ENCODE measurements around the gene ZDHHC24.
A peak's percentile ranks its signal among the peaks of the same experiment; 100 is the strongest.

Gene ZDHHC24

DNA sequence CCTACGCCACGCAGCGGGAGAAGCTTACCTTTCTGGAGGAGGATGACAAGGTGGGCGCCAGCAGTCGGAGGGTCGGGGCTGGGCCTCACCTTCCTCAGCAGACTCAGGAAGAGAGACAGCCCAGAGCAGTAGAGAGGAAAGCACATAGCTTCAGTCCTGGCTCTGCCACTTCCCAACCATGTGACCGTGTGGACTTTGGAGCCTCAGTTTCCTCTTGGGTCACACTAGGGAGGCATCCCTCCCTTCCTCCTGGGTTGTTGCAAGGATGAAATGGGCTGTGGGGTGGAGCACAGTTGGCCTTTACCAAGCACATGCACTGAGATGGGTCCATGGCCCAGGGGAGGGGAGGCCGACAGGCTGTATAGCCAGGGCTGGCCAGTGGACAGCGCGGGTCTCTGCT is 52.7 kb downstream of the ZDHHC24 start:
- FAIRE-seq, result no peak

DNA sequence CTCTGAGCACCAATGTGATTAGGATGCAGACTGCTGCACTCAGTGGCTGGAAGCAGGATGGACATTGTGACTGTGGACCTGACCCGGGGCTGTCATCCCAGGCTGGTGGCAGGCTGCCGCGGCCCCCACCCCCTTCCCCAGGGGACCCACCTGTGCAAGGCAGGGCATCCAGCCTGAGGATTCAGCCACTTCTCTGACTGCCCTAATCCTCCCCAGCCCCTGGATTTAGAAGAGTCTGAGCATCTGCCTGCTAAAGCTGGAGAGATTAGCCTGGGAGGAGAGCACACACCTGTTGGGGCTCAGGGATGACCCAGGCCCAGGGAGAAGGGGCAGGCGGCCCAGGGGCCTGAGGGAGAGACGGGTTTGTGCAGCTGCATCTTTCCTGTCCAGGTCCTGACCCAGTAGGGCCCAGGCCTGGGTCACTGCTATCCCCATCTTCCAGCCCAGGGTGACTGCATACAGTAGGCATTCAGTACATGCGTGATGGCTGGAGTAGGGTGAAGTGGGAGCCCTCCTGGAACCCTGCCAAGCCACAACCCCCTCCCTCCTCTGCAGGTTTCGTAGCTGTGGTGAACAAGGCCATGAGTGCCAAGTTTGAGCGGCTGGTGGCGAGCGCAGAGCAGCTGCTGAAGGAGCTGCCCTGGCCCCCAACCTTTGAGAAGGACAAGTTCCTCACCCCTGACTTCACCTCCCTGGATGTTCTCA is 53.5 kb downstream of the ZDHHC24 start:
- FAIRE-seq, result no peak

DNA sequence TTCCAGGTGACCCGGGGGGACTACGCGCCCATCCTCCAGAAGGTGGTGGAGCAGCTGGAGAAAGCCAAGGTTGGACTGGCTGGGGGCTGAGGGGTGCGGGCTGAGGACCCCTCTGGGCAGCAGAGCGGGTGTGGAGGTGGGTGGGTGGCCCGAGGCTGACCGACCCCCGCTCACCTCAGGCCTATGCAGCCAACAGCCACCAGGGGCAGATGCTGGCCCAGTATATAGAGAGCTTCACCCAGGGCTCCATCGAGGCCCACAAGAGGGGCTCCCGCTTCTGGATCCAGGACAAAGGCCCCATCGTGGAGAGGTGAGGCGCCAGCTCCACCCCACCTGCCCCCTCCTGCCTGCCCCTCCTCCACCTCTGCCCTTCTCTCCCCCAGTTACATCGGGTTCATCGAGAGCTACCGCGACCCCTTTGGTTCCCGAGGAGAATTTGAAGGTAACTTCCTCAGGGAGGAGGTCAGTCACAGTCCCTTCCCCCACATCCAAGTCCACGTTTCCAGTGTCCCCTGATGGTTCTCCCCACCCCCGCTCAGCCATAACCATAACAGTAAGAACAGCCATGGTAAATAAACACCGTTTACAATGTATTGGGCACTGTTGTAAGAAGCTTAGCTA is 54.4 kb downstream of the ZDHHC24 start:
- no peak for FAIRE-seq

DNA sequence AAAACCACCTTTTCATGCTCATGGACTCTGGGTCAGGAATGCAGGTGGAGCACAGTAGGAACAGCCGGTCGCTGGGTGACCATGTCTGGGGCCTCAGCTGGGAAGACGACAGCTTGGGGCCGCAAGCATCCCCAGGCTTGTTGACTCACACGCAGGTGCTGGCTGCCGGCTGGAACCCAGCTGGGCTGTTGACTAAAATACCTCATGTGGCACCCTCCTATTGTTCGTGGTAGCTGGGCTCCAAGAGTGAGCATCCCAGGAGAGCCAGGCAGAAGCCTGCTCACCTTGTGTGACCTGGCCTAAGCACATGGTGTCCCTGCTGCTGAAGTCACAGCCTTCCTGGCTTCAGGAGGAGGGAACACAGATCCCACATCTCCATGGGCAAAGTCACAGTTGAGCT is 56.2 kb downstream of the ZDHHC24 start:
- no peak for FAIRE-seq

DNA sequence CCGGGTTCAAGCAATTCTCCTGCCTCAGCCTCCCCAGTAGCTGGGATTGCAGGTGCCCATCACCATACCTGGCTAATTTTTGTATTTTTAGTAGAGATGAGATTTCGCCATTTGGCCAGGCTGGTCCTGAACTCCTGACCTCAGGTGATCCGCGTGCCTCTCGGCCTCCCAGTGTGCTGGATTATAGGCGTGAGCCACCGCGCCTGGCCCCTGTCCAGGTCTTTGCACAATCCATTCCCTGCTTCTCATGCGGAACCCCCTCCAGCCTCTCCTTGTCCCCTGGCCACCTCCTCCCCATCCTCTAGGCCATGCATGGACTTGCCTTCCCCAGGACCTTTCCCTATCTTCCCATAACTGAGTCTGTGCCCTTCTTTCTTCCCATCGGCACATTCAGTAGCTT is 56.9 kb downstream of the ZDHHC24 start:
- no peak for FAIRE-seq

DNA sequence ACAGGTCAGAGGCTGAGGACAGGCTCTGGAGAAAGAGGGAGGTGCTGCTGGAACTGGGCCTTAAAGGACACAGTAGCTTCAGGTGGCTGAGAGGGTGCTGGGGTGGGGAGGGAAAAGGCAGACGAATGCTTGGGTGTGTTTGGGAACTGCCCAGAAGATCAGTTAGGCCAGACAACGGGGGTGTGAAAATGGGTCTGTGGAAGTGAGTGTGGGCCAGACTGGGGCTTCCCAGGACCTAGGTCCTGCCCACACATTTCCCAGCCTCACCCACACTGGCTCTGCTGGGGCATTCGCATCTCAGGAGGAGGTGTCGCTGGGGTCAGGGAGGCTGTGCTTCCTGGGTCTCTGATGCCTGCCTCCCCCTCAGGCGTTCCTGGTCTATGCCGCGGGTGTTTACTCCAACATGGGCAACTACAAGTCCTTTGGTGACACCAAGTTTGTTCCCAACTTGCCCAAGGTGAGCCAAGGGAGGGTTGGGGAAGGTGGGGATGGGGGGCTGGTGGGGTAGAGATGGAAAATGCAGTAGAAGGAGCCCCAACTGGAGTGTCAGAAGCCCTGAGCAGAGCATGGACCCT is 61.0 kb downstream of the ZDHHC24 start:
- no peak for FAIRE-seq

DNA sequence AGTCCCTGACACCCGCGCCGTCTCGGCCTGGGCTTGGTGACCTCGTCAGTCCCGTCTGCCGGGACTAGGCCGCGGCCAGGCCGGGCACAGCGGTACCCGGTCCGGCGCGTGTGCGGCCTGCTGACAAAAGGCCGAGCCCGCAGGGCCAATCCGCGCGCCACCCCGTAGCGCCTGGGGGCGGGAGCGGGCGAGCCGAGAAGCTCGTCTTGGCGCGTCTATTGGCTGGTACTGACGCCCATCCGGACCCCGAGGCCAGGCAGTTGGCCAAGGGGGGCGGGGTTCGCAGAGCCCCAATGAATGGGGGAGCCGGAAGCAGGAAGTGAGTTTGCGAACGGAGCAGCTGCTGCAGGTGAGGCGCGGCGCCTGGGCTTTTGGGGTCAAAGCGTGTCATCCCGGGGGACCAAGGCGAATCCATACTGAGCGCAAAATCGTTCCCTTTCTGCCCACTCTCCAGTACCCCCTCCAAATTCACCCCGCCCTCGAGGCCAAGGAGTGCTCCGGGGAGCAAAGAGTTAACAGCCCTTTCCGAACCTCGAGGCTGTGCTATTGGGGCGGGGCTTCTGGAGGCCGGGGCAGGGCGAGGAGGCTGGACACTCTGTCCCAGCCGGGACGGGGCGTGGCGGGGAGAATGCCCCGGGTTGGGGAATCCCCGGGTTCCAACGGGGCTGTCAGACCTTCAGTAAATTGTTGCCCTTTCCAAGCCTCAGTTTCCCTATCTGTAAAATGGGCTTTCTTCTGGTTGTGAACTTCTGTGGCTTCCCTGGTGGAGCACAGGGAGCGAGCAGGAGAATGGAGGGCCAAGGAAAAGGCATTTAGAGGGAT is 65.5 kb downstream of the ZDHHC24 start, which contains the start of gene DPP3:
DPP3 (plus strand) TSS at position 318 of the 822 bp plus-strand sequence. CDS start 1,767 bp downstream, outside the sequence.
- FAIRE-seq, result peak; percentile 90

DNA sequence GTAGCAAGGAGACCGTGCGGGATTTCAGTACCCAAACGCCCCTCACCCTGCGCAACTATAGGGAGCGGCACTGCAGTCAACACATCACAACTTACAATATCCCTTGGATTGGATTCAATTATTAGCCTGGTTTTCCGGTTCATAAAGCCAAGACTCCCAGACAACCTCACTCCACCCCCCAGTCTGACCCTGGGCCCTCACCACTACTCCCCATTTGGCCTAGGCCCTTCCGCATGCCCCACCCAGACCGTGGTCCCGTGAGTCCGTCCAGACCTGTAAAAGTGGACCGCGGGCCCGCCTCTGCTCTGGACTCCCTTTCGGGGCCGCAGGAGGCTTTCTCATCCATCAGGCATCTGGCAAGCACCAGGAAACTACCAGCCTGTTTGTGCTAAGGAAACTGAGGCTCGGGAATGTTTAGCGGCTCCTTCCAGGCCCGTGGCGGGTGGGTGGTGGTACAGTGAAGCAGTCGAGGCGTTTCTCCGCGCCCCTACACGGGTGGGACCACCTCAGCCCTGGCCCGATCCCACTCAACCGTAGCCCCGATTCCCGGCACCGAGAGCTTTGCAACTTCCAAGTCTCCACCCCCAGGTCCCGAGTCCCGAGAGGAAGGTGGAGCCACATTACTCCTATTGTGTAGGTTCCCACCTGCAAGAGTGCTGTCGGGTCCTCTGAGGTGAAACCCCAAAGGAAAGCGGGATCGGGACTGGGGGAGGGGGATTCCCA is 66.3 kb downstream of the ZDHHC24 start:
- FAIRE-seq, result no peak

DNA sequence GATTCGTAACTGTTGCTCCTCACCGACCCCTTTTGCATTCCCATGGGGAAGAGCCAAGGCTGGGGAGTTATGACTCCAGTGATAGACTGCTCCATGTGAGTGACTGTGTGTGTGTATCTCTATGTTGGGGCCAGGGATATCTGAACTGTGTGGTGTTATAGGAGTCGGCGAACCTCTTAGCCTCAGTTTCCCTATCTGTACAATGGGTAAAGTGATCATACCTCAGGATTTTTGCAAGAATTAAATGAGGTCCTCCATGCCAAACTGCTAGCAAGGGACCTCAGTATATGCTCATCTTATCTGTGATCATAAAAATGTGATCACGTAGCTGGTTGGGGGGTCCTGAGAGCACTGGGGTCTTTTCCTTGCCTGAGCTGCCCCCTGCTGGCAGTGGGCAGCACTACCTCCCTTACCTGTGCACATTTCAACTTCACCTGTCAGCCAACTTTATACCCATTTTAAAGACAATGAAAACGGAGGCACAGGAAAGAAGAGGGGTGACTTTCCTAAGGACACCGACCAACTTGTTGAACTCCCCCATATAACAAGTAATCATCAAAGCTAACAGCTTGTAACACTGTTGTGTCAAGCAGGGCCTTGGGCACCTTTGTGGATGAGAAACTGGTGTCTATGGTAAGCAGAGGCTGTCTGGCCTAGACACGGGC is 67.0 kb downstream of the ZDHHC24 start:
- no peak for FAIRE-seq

DNA sequence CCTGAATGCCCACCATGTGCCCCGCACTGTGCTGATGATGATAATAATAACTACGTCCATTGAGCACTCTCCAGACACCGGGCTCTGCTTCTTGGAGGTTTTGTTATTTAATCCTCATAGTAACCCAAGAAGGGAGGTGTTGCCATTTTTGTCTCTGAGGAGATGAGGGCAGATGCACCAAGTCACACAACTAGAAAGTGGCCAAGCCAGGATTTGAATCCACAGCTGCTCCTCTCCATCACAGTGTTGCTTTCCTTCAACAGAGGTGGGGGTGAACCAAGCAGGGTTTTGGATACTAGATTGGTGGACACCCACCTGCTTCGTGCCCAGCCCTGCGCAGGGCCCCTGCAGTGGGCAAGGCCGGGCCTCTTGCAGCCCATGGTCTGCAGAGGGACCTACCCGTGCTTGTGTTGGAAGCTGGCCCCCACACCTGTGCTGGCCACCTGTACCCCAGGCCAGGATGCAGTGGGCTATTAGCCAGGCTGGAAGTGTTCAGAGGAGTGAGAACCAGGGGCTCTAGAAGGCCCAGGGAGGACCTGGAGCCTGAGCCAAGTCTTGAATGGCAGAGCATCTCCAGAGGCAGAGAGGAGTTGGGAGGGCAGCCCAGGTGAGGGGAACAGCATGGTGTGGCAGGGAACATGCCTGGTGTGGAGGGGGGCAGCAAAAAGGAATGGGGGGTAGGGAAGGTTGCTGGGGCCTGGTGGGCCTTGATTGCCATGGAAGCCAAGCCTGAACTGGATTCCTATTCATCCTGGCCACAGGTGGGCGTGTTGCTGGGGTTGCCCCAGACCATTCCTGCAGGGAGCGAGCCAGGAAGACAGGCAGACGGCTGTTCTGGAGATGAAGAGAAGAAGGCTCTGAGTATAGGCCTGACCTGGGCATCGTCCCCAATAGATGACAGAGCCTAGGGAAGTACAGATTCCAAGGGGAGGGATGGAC is 68.3 kb downstream of the ZDHHC24 start:
- no peak for FAIRE-seq

DNA sequence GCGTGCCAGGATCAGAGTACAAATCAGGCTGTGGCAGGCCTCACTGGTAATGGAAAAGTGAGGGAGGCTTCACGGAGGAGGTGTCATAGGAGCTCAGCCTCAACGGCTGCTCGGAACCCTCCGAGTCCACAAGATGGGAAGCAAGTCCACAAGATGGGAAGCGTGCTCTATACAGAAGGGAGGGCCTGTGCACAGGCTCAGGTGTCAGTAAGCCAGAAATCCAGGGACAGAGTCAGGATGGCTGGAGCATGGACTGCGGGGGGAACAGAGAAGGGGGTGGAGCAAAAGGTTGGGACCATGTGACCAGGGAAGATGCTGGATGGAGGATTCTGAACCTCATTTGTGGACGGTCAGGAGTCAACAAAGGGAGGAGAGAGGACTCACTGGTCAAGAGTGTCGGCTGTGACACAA is 69.0 kb downstream of the ZDHHC24 start:
- FAIRE-seq, result no peak

DNA sequence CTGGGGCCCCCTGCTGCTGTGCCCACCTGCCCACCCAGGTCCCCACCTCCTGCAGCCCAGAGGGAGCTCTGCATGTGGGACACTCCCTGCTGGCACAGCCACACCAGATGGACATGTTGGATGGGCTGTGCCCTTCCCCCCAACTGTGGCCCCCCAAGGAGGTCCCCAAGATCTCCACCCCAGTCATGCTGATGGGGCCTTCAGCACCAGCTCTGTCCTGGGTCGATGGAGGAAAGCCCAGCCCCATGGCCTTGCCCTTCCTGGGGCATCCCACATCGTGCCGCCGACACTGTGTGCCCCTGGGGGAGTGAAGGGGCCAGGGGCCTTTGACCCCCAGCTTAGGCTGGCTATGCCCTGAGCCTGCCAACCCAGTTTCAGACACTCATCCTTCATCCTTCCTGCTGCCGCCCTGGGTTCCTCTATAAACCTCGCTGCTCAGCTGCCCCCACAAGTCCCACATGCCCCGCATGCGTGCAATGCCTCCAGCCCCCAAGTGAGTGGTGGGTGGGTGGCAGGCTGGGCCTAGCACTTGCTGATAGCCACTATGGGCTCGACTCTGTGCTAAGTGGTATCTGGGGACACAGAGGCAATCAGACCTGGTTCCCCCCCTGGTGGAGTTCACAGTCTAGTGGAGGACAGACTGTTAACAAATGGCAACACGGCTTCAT is 69.5 kb downstream of the ZDHHC24 start:
- FAIRE-seq, result no peak

DNA sequence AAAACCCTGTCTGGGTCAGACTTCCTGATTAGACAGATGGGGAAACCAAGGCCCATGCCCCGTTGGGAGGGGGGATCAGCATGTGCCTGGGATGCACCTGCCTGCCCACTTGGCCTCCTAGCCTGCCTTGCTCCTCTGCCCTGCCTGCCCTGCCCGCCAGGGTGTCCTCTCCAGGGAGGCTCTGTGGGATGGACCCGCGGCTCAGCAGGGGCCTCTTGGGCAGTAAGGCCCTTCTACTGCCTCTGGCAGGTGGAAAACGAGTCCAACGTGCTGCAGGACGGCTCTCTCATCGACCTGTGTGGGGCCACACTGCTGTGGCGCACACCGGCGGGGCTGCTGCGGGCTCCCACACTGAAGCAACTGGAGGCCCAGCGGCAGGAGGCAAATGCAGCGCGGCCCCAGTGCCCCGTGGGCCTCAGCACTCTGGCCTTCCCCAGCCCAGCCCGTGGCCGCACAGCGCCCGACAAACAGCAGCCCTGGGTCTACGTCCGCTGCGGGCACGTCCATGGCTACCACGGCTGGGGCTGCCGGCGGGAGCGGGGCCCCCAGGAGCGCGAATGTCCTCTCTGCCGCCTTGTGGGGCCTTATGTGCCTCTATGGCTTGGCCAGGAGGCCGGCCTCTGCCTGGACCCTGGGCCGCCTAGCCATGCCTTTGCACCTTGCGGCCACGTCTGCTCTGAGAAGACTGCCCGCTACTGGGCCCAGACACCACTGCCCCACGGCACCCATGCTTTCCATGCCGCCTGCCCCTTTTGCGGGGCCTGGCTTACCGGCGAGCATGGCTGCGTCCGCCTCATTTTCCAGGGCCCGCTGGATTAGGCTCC is 70.3 kb downstream of the ZDHHC24 start:
- no peak for FAIRE-seq

DNA sequence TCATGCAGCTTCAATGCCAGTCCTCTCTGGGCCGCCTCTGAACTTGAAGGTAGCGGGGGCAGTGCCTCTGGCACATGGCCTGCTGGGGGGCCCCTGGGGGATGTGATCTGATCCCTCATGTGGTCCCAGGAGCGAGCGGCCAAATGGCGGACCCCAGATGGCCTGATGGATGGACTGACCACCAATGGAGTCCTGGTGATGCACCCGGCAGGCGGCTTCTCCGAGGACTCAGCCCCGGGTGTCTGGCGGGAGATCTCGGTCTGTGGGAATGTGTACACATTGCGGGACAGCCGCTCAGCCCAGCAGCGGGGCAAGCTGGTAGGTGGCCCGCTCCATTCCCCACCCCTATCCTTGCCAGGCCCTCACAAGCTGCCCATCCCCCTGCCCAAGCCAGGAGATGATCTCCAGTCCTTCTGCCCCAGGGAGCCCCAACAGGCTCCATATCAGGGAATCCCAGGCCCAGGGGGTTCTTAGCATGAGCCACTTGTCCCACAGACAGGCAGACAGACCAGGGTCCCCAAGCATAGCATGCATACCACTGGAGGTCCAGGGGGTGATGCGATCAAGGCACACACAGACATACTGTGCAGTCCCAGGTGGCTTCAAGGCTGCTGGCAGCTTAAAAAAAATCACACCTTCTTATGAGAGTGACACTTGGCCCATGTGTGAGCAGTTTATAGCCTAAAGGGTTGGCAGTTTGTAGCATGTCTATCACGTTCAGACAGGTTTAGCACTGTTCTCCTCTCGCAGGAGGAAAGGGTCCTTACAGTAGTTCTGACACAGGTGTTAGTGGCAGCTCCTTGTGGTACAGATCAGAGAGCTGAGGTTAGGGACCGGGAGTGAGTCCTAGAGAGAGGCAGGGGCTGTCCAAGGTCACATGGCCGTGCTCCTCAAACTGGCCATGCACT is 72.0 kb downstream of the ZDHHC24 start:
- no peak for FAIRE-seq

DNA sequence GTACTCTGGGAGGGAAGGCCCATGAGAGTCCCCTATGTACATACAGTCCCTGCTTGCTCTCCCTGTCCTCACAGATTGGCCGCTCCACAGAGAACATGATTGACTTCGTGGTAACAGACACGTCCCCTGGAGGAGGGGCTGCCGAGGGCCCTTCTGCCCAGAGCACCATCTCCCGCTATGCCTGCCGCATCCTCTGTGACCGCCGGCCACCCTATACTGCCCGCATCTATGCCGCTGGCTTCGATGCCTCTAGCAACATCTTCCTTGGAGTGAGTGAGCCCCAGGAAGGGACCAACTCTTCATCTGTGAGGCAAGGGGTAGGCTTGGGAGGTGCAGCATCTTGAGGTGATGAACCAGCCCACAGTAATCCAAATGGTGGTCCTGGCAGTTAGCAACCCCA is 72.7 kb downstream of the ZDHHC24 start:
- no peak for FAIRE-seq

DNA sequence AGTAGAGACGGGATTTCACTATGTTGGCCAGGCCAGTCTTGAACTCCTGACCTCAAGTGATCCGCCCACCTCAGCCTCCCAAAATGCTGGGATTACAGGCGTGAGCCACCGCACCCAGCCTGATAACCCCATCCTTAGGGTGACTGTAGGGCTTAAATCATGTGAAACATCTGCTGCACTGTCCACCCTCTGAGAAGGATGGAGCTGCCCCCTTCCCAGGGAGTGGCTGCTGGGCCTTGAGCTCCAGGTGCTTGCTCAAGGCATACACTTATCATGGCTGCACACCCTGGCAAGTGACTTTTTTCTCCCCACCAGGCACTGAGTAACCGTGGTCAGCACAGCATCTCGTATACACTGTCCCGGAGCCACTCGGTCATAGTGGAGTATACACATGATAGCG is 73.8 kb downstream of the ZDHHC24 start:
- FAIRE-seq, result no peak

DNA sequence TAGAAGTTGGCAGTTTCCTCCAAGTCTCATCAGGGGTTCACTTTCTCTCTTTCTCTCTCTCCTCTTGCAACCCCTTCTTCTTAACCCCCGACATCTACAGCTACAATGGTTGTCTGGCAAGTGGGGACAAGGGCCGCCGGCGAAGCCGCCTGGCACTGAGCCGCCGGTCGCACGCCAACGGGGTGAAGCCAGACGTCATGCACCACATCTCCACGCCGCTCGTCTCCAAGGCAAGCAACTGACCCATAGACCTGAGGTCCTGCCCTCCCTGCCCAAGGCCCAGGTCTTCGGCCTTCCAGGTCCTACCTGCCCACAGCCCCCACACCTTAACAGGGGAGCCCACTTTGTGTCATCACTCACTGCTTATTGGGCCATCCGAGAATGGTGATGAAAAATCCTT is 74.7 kb downstream of the ZDHHC24 start:
- no peak for FAIRE-seq
